Skin of body (tissue), 2 donors: ENCODE measurements around the gene TRAK1. TPM values are rescaled to one million over a fixed set of nuclear protein-coding genes. Genes with fewer than 3 reads are reported as not detected.
A peak's percentile ranks its signal among the peaks of the same experiment; 100 is the strongest.

Experiments used
- DNase-seq: peaks from one replicate; lab custom pipeline; 2025; lab: John Stamatoyannopoulos, UW
- total RNA-seq: library from RNA; depleted of rRNA; stranded (reverse); fragments of >200 nt; gene quantifications from one replicate; pipeline ENCODE4 v1.2.3, GENCODE V29; 2014

TRAK1 gene
- total RNA-seq, 1 donor from 2014 or later, result 36.4 TPM

GRCh38 chr3:42122261-42123011 is 31.3 kb downstream of the TRAK1 start:
- no peak for DNase-seq

GRCh38 chr3:42123012-42123581 is 31.9 kb downstream of the TRAK1 start:
- no peak for DNase-seq

- no peak for DNase-seq
Observed at GRCh38 chr3:42123824-42124658, 32.9 kb downstream of the TRAK1 start.

- DNase-seq, result no peak
Observed at GRCh38 chr3:42127226-42127625, 36.1 kb downstream of the TRAK1 start.

- no peak for DNase-seq
Observed at GRCh38 chr3:42128526-42128925, 37.4 kb downstream of the TRAK1 start.

- no peak for DNase-seq
Observed at GRCh38 chr3:42129014-42129953, 38.1 kb downstream of the TRAK1 start.

DNA sequence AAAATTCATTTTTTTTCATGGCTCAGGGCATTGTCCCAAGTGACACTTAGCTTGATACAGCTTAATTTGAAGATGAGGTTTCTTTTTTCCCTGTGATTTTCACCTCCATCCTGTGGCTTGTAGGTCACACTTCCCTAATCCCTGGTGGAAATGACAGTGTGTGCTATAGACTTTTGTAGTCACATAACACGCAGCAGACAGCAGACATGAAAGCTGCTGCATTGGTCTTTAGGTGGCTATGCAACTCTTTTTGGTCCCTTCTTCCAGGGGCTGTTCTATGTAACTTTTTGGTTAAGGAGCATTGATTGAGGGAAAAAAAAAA is 38.8 kb downstream of the TRAK1 start:
- DNase-seq, result no peak

- DNase-seq, result no peak
Observed at GRCh38 chr3:42130329-42131070, 39.3 kb downstream of the TRAK1 start.

GRCh38 chr3:42133500-42134298 is 42.5 kb downstream of the TRAK1 start:
- no peak for DNase-seq

- no peak for DNase-seq
Observed at GRCh38 chr3:42134867-42135464, 43.8 kb downstream of the TRAK1 start.

DNA sequence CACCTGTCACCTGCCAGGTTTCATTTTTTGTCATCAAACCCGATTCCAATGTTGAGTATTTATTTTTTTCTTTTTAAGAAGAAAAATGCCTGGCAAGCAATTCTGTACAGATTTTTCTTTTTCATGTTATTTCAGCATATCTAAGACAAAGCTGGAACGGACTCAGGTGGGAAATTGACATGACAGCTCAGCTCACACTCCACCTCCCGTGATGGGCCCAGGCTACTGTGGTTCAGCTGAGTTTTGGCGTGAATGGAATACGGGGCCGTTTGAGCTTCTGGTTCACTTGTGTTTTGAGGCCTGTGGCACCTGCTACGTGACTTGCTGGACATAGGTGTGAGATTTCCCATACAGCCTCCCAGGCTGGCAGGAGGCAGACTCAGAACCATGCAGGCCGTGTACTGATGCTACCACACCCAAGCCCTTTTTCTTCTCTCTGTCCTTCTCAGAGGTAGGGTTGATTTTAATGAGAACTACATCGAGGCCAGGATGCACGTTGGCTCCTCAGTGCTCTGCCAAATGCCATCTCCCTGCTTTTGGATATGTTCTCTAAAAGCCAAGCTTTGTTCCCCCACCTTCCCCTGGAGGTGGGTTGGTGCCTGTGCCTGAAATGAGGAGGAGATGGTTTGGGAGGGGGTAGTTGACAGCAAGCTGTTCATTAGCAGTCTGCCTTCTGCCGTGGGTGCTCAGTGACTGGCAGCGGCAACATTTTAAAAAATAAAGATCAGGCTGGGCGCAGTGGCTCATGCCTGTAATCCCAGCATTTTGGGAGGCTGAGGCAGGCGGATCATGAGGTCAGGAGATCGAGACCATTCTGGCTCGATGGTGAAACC is 48.7 kb downstream of the TRAK1 start:
- DNase-seq, result no peak

DNA sequence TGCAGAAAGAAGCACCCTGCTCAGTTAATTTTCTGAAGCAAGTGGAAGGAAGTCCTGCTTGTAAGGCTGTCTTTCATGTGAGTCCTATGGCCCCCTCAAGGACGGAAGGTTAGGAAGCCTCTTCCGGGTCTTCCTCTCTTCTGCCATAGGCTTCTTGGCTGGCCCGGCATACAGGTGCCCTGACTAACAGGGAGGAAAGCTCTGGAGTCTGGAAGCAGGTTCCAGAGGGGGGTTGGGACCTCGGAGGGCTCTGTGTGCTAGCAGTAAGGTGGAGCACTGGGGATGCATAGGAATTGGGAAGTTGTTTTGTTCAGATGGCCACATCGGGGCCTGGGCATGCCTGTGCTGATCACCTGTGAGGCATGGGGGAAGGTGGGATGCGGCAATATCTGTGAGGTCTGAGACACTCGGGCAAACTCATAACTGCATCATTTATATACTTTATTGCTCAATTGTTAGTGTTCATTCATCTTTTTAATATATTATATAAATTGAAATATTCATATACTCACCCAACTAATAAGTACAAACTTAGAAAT is 49.6 kb downstream of the TRAK1 start:
- no peak for DNase-seq

DNA sequence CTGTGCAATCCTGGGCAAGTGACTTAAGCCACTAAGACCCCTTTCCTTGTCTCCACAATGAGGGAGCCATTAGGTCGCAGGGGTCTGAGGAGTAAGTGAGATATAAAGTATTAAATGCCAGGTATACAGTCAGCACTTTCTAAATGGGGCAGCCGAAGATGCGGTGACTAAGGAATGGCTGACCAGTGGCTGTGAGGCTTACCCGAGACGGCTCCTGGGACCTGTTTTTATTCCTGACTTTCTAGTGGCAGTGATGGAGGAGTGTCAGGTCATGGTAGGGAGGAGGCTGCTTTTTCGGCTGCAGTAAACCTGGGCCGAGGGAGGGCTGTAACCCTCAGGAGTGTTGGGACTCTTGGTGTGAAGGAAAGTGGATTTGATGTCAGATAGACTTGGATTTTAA is 52.3 kb downstream of the TRAK1 start:
- no peak for DNase-seq

GRCh38 chr3:42144209-42144608 is 53.1 kb downstream of the TRAK1 start:
- no peak for DNase-seq

GRCh38 chr3:42148086-42148848 is 57.1 kb downstream of the TRAK1 start:
- DNase-seq, result no peak

GRCh38 chr3:42148982-42149432 is 57.9 kb downstream of the TRAK1 start:
- peak; percentile 51 for DNase-seq

- no peak for DNase-seq
Observed at GRCh38 chr3:42149532-42149931, 58.4 kb downstream of the TRAK1 start.
